BJ (cell line): Measurements from ENCODE around the gene MED13L. TPM values are rescaled to one million over a fixed set of nuclear protein-coding genes. Genes with fewer than 3 reads are reported as not detected.

Experiments
- CTCF ChIA-PET: fragments of 350-600 bp; formaldehyde crosslinking; extraction: SDS; loops from one replicate; lab custom pipeline; 2021; ENCODE audit warnings: antibody characterized with exemption, inconsistent platforms; lab: Yijun Ruan, JAX
- POLR2A ChIA-PET: fragments of 300-600 bp; sonication (Branson Sonifier 250); formaldehyde crosslinking; extraction: SDS; loops from one replicate; lab custom pipeline; 2021; ENCODE audit warnings: antibody characterized with exemption; lab: Charles Lee
- DNase-seq: peaks from one replicate; pipeline ENCODE4 v3.0.0-alpha.2; 2011; ENCODE audit warnings: low read depth
- H3K27me3 ChIP-seq: 2 replicates; pipeline ENCODE4 v1.6.0; 2011; ENCODE audit warnings: low read length; ENCODE audit not compliant: control insufficient read depth, insufficient read depth
- H3K36me3 ChIP-seq: 2 replicates; pipeline ENCODE4 v1.5.1; 2011; ENCODE audit warnings: low read length; ENCODE audit not compliant: control insufficient read depth, insufficient read depth
- H3K4me3 ChIP-seq: 2 replicates; pipeline ENCODE4 v1.5.1; 2011; ENCODE audit warnings: low read depth, mild to moderate bottlenecking, control low read depth, low read length
- CTCF ChIP-seq: IDR thresholded peaks from 2 replicates; pipeline ENCODE4 v1.5.1; 2011; ENCODE audit warnings: low read depth, mild to moderate bottlenecking, control low read depth, inconsistent platforms, low read length, moderate library complexity; ENCODE audit not compliant: insufficient read depth
- polyA plus RNA-seq: library from polyadenylated mRNA; depleted of rRNA; stranded (reverse); fragments of >200 nt; gene quantifications from 2 replicates; pipeline ENCODE4 v1.2.3, GENCODE V29; 2011

MED13L gene
- polyA plus RNA-seq, 1 experiment: 43.7 TPM

GRCh38 chr12:116278279-116278626 lies 760 bp upstream of the MED13L start:
- Histone ChIP-seq H3K27me3 (no peaks in the 10 kb centered on the region), H3K4me3 (peak overlapping the region; percentile 43), H3K36me3 (no peaks in the 10 kb centered on the region)
- CTCF ChIA-PET: interaction anchor here (0.7 to 1.6 kb wide), 4 partner anchors 92 to 322 kb away, joined by 3 to 4 read pairs (median 3); no protein-coding TSS in a partner anchor
- DNase-seq: no peak
- POLR2A ChIA-PET: interaction anchor here (0.6 kb wide), 1 partner anchor 238 kb away, joined by 3 read pairs; no protein-coding TSS in a partner anchor
- no peak for TF ChIP-seq CTCF

- ChIA-PET CTCF (interaction anchor here (0.6 to 1.6 kb wide), 9 partner anchors 9 to 323 kb away, joined by 3 to 6 read pairs (median 4); no protein-coding TSS in a partner anchor), POLR2A (interaction anchor here (0.6 to 0.7 kb wide), 2 partner anchors 73 to 352 kb away, joined by 3 to 5 read pairs; no protein-coding TSS in a partner anchor)
- TF ChIP-seq CTCF: no peak
- Histone ChIP-seq H3K4me3 (peak overlapping the region; percentile 48), H3K27me3 (no peaks in the 10 kb centered on the region), H3K36me3 (no peaks in the 10 kb centered on the region)
- DNase-seq: no peak
These were observed 634 bp downstream of the MED13L start for GRCh38 chr12:116276652-116277466.

- DNase-seq: no peak
- Histone ChIP-seq H3K36me3 (no peaks in the 10 kb centered on the region), H3K27me3 (no peaks in the 10 kb centered on the region), H3K4me3 (peak overlapping the region; percentile 48)
- CTCF ChIA-PET: no interaction called here
- POLR2A ChIA-PET: interaction anchor here (0.6 kb wide), 1 partner anchor 259 kb away, joined by 4 read pairs; no protein-coding TSS in a partner anchor
- no peak for TF ChIP-seq CTCF
These were observed 2.7 kb downstream of the MED13L start for GRCh38 chr12:116274551-116275375.

- H3K36me3 ChIP-seq: no peaks in the 10 kb centered on the region
- no peak for DNase-seq
- no peak for TF ChIP-seq CTCF
- POLR2A ChIA-PET: interaction anchor here (0.6 kb wide), 1 partner anchor 259 kb away, joined by 4 read pairs; no protein-coding TSS in a partner anchor
- CTCF ChIA-PET: no interaction called here
- H3K4me3 ChIP-seq: no peak overlapping the region
- H3K27me3 ChIP-seq: no peaks in the 10 kb centered on the region
These were observed 3.5 kb downstream of the MED13L start for GRCh38 chr12:116273813-116274550.
